Common myeloid progenitor, CD34-positive (primary cell): ENCODE data around the gene MAP1LC3B2.

Source experiments
- CTCF ChIA-PET: fragments of 350-600 bp; sonication (Branson Sonifier 250); formaldehyde crosslinking; loops from one replicate; lab custom pipeline; 2021; ENCODE audit warnings: antibody characterized with exemption; lab: Charles Lee
- POLR2A ChIA-PET: fragments of 350-600 bp; sonication (Branson Sonifier 250); formaldehyde crosslinking; loops from one replicate; lab custom pipeline; 2021; ENCODE audit warnings: antibody characterized with exemption; lab: Charles Lee
- DNase-seq, 3 donors: peaks; one replicate each; pipeline versions ENCODE4 v3.0.0 to v3.0.0-alpha.2; 2013
- H3K27ac ChIP-seq, 2 experiments: 1 replicate in 1 of 2; 2 replicates in 1 of 2; pipeline ENCODE4 v1.7.0; 2013; ENCODE audit warnings: inconsistent platforms in 2 of 2, low read length in 2 of 2, mild to moderate bottlenecking in 2 of 2, low read depth in 1 of 2, moderate library complexity in 1 of 2; ENCODE audit not compliant: severe bottlenecking in 2 of 2, insufficient read depth in 1 of 2, poor library complexity in 1 of 2
- H3K27me3 ChIP-seq, 5 experiments: replicated peaks in 2 of 5; 1 replicate in 3 of 5; 2 replicates in 2 of 5; pipeline versions ENCODE4 v1.6.1 to v1.7.0; 2013; ENCODE audit warnings: low read length in 4 of 5, mild to moderate bottlenecking in 2 of 5, moderate library complexity in 2 of 5, inconsistent platforms in 1 of 5; ENCODE audit not compliant: insufficient read depth in 5 of 5, control insufficient read depth in 4 of 5
- H3K36me3 ChIP-seq, 4 experiments: 1 replicate in 2 of 4; 2 replicates in 2 of 4; pipeline versions ENCODE4 v1.6.1 to v1.7.0; 2013; ENCODE audit warnings: low read length in 3 of 4, control low read depth in 1 of 4, mild to moderate bottlenecking in 1 of 4; ENCODE audit not compliant: control insufficient read depth in 4 of 4, insufficient read depth in 4 of 4
- H3K4me1 ChIP-seq, 4 experiments: 1 replicate in 3 of 4; 2 replicates in 1 of 4; pipeline versions ENCODE4 v1.6.1 to v1.7.1; 2013; ENCODE audit warnings: low read length in 3 of 4, mild to moderate bottlenecking in 3 of 4, control low read depth in 1 of 4, inconsistent platforms in 1 of 4, moderate library complexity in 1 of 4; ENCODE audit not compliant: control insufficient read depth in 4 of 4, insufficient read depth in 4 of 4; ENCODE audit errors: control extremely low read depth in 1 of 4
- H3K4me3 ChIP-seq, 7 experiments: 1 replicate in 4 of 7; 2 replicates in 3 of 7; pipeline versions ENCODE4 v1.5.1 to v1.7.0; 2013; ENCODE audit warnings: mild to moderate bottlenecking in 7 of 7, low read length in 6 of 7, moderate library complexity in 6 of 7, inconsistent platforms in 2 of 7, low read depth in 2 of 7, control low read depth in 1 of 7; ENCODE audit not compliant: insufficient read depth in 4 of 7, control insufficient read depth in 1 of 7; ENCODE audit errors: extremely low read depth in 1 of 7
- H3K9me3 ChIP-seq, 5 experiments: 1 replicate in 4 of 5; 2 replicates in 1 of 5; pipeline versions ENCODE4 v1.6.1 to v1.7.1; 2013; ENCODE audit warnings: low read length in 4 of 5, mild to moderate bottlenecking in 2 of 5, inconsistent platforms in 1 of 5, low read depth in 1 of 5, moderate library complexity in 1 of 5; ENCODE audit not compliant: control insufficient read depth in 4 of 5, insufficient read depth in 2 of 5; ENCODE audit errors: control extremely low read depth in 1 of 5
- WGBS: methylation state at CpG from one replicate; pipeline ENCODE4 v1.1.5; 2013; ENCODE audit not compliant: insufficient coverage; 5-methylcytosine and 5-hydroxymethylcytosine counted together

Gene MAP1LC3B2

GRCh38 chr12:116556356-116556952 is 2.7 kb upstream of the MAP1LC3B2 start:
- H3K9me3 ChIP-seq = peaks cover 0 to 7% (median 0%) of the 10 kb centered on the region in 5 experiments
- no peaks in the 10 kb centered on the region for H3K36me3 ChIP-seq
- no peak for DNase-seq
- no peaks in the 10 kb centered on the region for H3K27me3 ChIP-seq
- POLR2A ChIA-PET = interaction anchor here (1.0 kb wide), 1 partner anchor 8 kb away, joined by 3 read pairs; no protein-coding TSS in a partner anchor
- CTCF ChIA-PET = interaction anchor here (1.4 to 6.5 kb wide), 2 partner anchors 7 to 42 kb away, joined by 4 to 44 read pairs; no protein-coding TSS in a partner anchor
- H3K4me1 ChIP-seq = peaks cover 15 to 62% (median 47%) of the 10 kb centered on the region in 4 experiments
- no peak overlapping the region for H3K4me3 ChIP-seq
- H3K27ac ChIP-seq = no peak overlapping the region
- 100% methylated on average over 1 of the region's 6 CpGs for WGBS

- no peak for DNase-seq
- Histone ChIP-seq H3K9me3 (peaks cover 0 to 8% (median 0%) of the 10 kb centered on the region in 5 experiments), H3K36me3 (no peaks in the 10 kb centered on the region), H3K27ac (peak overlapping the region; percentile 29 to 98), H3K4me1 (peaks cover 15 to 66% (median 53%) of the 10 kb centered on the region in 4 experiments), H3K4me3 (peak overlapping the region in 3 of 7 experiments; percentile 7 to 71 (median 7)), H3K27me3 (no peaks in the 10 kb centered on the region)
- CTCF ChIA-PET = interaction anchor here (1.4 to 6.5 kb wide), 3 partner anchors 8 to 197 kb away, joined by 4 to 44 read pairs (median 4); no protein-coding TSS in a partner anchor
- WGBS = 85% methylated on average over 3 of the region's 4 CpGs
- POLR2A ChIA-PET = interaction anchor here (0.6 to 1.0 kb wide), 2 partner anchors 9 to 316 kb away, joined by 3 read pairs; no protein-coding TSS in a partner anchor
These were observed 2.0 kb upstream of the MAP1LC3B2 start for GRCh38 chr12:116556964-116557698.

GRCh38 chr12:116558280-116559161 is 660 bp upstream of the MAP1LC3B2 start:
- DNase-seq = peak in 1 of 3 donors; percentile 29
- peaks cover 0 to 11% (median 0%) of the 10 kb centered on the region in 5 experiments for H3K9me3 ChIP-seq
- 69% methylated on average over 19 of the region's 21 CpGs for WGBS
- ChIA-PET POLR2A (interaction anchor here (0.6 to 1.9 kb wide), 9 partner anchors 9 to 382 kb away, joined by 3 to 30 read pairs (median 4); no protein-coding TSS in a partner anchor), CTCF (interaction anchor here (0.5 to 7.6 kb wide), 14 partner anchors 9 to 417 kb away, joined by 3 to 44 read pairs (median 3); no protein-coding TSS in a partner anchor)
- H3K27ac ChIP-seq = peak overlapping the region; percentile 93 to 98
- peak overlapping the region in 6 of 7 experiments; percentile 13 to 71 (median 52) for H3K4me3 ChIP-seq
- no peaks in the 10 kb centered on the region for H3K27me3 ChIP-seq
- no peaks in the 10 kb centered on the region for H3K36me3 ChIP-seq
- H3K4me1 ChIP-seq = peaks cover 15 to 60% (median 53%) of the 10 kb centered on the region in 4 experiments

GRCh38 chr12:116561181-116561821 is 2.1 kb downstream of the MAP1LC3B2 start:
- 17% methylated on average over 6 of the region's 6 CpGs for WGBS
- ChIA-PET CTCF (interaction anchor here (0.5 to 7.6 kb wide), 8 partner anchors 9 to 291 kb away, joined by 3 to 44 read pairs (median 3); no protein-coding TSS in a partner anchor), POLR2A (no interaction called here)
- Histone ChIP-seq H3K36me3 (no peaks in the 10 kb centered on the region), H3K4me3 (peak overlapping the region in 1 of 7 experiments; percentile 25), H3K9me3 (peaks cover 0 to 24% (median 3%) of the 10 kb centered on the region in 5 experiments), H3K4me1 (peaks cover 15 to 52% (median 50%) of the 10 kb centered on the region in 4 experiments), H3K27me3 (no peaks in the 10 kb centered on the region), H3K27ac (peak overlapping the region in 1 of 2 experiments; percentile 98)
- DNase-seq = peak in 2 of 3 donors; percentile 50 to 52

- Histone ChIP-seq H3K27ac (no peak overlapping the region), H3K4me3 (no peak overlapping the region), H3K27me3 (no peaks in the 10 kb centered on the region), H3K4me1 (peaks cover 11 to 45% (median 44%) of the 10 kb centered on the region in 4 experiments), H3K36me3 (no peaks in the 10 kb centered on the region), H3K9me3 (peaks cover 0 to 24% (median 3%) of the 10 kb centered on the region in 5 experiments)
- 98% methylated on average over 6 of the region's 7 CpGs for WGBS
- POLR2A ChIA-PET = no interaction called here
- CTCF ChIA-PET = interaction anchor here (0.9 to 7.6 kb wide), 6 partner anchors 8 to 292 kb away, joined by 3 to 44 read pairs (median 4); no protein-coding TSS in a partner anchor
- DNase-seq = no peak
These were observed 2.9 kb downstream of the MAP1LC3B2 start for GRCh38 chr12:116562090-116562489.

GRCh38 chr12:116563262-116563661 is 4.1 kb downstream of the MAP1LC3B2 start:
- peaks cover 0 to 24% (median 3%) of the 10 kb centered on the region in 5 experiments for H3K9me3 ChIP-seq
- H3K36me3 ChIP-seq = no peaks in the 10 kb centered on the region
- peaks cover 7 to 33% (median 32%) of the 10 kb centered on the region in 4 experiments for H3K4me1 ChIP-seq
- H3K4me3 ChIP-seq = no peak overlapping the region
- no peak for DNase-seq
- no peak overlapping the region for H3K27ac ChIP-seq
- POLR2A ChIA-PET = no interaction called here
- WGBS = no CpG with 5 or more reads among the region's 1 CpG
- no peaks in the 10 kb centered on the region for H3K27me3 ChIP-seq
- CTCF ChIA-PET = interaction anchor here (1.5 to 7.6 kb wide), 3 partner anchors 18 to 37 kb away, joined by 3 to 42 read pairs (median 5); no protein-coding TSS in a partner anchor
